Endodermal cell (in vitro differentiated cells): ENCODE measurements around the gene NMB. TPM values are rescaled to one million over a fixed set of nuclear protein-coding genes. Genes with fewer than 3 reads are reported as not detected.
A peak's percentile ranks its signal among the peaks of the same experiment; 100 is the strongest.

Experiments
- DNase-seq: peaks from one replicate; pipeline ENCODE4 v3.0.0-alpha.2; 2017
- H3K27ac ChIP-seq: 2 replicates; pipeline ENCODE4 v1.5.1; 2013; ENCODE audit warnings: mild to moderate bottlenecking, low read depth, low read length, moderate library complexity
- H3K27me3 ChIP-seq: 2 replicates; pipeline ENCODE4 v1.6.1; 2013; ENCODE audit warnings: mild to moderate bottlenecking, low read length, moderate library complexity; ENCODE audit not compliant: insufficient read depth, control insufficient read depth, poor library complexity, severe bottlenecking
- H3K36me3 ChIP-seq: 2 replicates; pipeline ENCODE4 v1.7.0; 2013; ENCODE audit warnings: mild to moderate bottlenecking, low read length, moderate library complexity; ENCODE audit not compliant: control insufficient read depth, insufficient read depth
- H3K4me1 ChIP-seq: one replicate; pipeline ENCODE4 v1.7.0; 2013; ENCODE audit warnings: low read length; ENCODE audit not compliant: control insufficient read depth, insufficient read depth
- H3K4me3 ChIP-seq: 2 replicates; pipeline ENCODE4 v1.5.1; 2013; ENCODE audit warnings: mild to moderate bottlenecking, low read length, moderate library complexity
- H3K9ac ChIP-seq: 2 replicates; pipeline ENCODE4 v1.6.1; 2013; ENCODE audit warnings: mild to moderate bottlenecking, low read length, moderate library complexity; ENCODE audit not compliant: poor library complexity, severe bottlenecking; ENCODE audit errors: extremely low read depth
- H3K9me3 ChIP-seq: 2 replicates; pipeline ENCODE4 v1.6.1; 2013; ENCODE audit warnings: mild to moderate bottlenecking, low read length, moderate library complexity; ENCODE audit not compliant: control insufficient read depth
- H3K27ac Mint-ChIP-seq: 2 replicates; pipeline ENCODE4 v1.8.0; 2020; ENCODE audit warnings: mixed read lengths
- H3K27me3 Mint-ChIP-seq: 2 replicates; pipeline ENCODE4 v1.8.0; 2021; ENCODE audit warnings: mild to moderate bottlenecking, mixed read lengths; ENCODE audit not compliant: insufficient read depth
- H3K36me3 Mint-ChIP-seq: 2 replicates; pipeline ENCODE4 v1.8.0; 2020; ENCODE audit warnings: low read depth, mixed read lengths
- H3K4me1 Mint-ChIP-seq: 2 replicates; pipeline ENCODE4 v1.8.0; 2020; ENCODE audit warnings: mixed read lengths
- H3K4me3 Mint-ChIP-seq: 2 replicates; pipeline ENCODE4 v1.8.0; 2020; ENCODE audit warnings: mild to moderate bottlenecking, moderate library complexity, mixed read lengths
- H3K9me3 Mint-ChIP-seq: 2 replicates; pipeline ENCODE4 v1.8.0; 2020; ENCODE audit warnings: mild to moderate bottlenecking, mixed read lengths
- WGBS, 2 experiments: methylation state at CpG; one replicate each; pipeline versions ENCODE4 v1.1.5 to v1.1.7; 2013; ENCODE audit warnings: missing lambda C conversion rate in 2 of 2, mixed read lengths in 1 of 2; ENCODE audit not compliant: insufficient coverage in 1 of 2, insufficient read length in 1 of 2; 5-methylcytosine and 5-hydroxymethylcytosine counted together
- total RNA-seq, 2 donors: library from RNA; stranded (reverse); fragmentation: NEBNext Ultra II Directional in 1 of 2; extraction: Animal tissue kit (Norgen Biotek cat#: 25700) in 1 of 2; gene quantifications; 2 replicates in 1 of 2; 3 replicates in 1 of 2; pipeline ENCODE4 v1.2.1, GENCODE V29; 2021
- TF ChIP-seq, protein P1 (sequence below): fragments of 200-600 bp; sonication (generic); conservative IDR thresholded peaks from 2 replicates; pipeline ENCODE4 v1.5.0; 2021; ENCODE audit warnings: antibody characterized with exemption, mild to moderate bottlenecking

The NMB gene
- total RNA-seq, 2 donors from 2014 or later = 5.3 to 7.3 TPM

DNA sequence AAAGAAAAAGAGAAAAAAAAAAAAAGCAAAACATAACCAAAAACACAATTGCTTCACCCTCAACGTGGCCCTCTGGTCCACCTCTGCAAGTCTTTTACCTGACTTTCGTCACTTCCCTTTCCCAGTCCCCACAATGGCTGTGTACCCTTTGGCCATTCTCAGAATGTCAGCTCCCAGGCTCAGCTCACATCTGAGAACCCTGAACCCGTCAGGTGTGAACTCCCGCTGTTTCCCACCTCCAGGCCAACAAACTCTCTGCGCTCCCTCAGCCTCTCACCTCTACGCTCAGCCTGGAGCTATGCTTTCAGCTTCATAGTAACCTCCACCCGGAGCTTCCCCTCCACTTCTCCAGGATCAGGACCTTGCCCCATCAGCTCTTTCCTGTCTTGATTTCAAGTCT is 33.6 kb downstream of the NMB start:
- no peak for DNase-seq
- H3K27me3 Mint-ChIP-seq = peaks cover 2% of the 10 kb centered on the region
- Histone ChIP-seq H3K36me3 (peaks cover 38% of the 10 kb centered on the region), H3K27ac (no peak overlapping the region), H3K4me3 (no peak overlapping the region), H3K9ac (no peak overlapping the region), H3K27me3 (no peaks in the 10 kb centered on the region), H3K9me3 (peaks cover 42% of the 10 kb centered on the region), H3K4me1 (no peaks in the 10 kb centered on the region)
- H3K9me3 Mint-ChIP-seq = peaks cover 56% of the 10 kb centered on the region
- H3K4me3 Mint-ChIP-seq = no peak overlapping the region
- peaks cover 63% of the 10 kb centered on the region for H3K36me3 Mint-ChIP-seq
- no peaks in the 10 kb centered on the region for H3K4me1 Mint-ChIP-seq
- WGBS, 2 experiments = 96 to 100% methylated on average over 5 to 6 of the region's 7 CpGs
- H3K27ac Mint-ChIP-seq = no peak overlapping the region
- TF ChIP-seq, protein P1, sequence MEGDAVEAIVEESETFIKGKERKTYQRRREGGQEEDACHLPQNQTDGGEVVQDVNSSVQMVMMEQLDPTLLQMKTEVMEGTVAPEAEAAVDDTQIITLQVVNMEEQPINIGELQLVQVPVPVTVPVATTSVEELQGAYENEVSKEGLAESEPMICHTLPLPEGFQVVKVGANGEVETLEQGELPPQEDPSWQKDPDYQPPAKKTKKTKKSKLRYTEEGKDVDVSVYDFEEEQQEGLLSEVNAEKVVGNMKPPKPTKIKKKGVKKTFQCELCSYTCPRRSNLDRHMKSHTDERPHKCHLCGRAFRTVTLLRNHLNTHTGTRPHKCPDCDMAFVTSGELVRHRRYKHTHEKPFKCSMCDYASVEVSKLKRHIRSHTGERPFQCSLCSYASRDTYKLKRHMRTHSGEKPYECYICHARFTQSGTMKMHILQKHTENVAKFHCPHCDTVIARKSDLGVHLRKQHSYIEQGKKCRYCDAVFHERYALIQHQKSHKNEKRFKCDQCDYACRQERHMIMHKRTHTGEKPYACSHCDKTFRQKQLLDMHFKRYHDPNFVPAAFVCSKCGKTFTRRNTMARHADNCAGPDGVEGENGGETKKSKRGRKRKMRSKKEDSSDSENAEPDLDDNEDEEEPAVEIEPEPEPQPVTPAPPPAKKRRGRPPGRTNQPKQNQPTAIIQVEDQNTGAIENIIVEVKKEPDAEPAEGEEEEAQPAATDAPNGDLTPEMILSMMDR = no peak

DNA sequence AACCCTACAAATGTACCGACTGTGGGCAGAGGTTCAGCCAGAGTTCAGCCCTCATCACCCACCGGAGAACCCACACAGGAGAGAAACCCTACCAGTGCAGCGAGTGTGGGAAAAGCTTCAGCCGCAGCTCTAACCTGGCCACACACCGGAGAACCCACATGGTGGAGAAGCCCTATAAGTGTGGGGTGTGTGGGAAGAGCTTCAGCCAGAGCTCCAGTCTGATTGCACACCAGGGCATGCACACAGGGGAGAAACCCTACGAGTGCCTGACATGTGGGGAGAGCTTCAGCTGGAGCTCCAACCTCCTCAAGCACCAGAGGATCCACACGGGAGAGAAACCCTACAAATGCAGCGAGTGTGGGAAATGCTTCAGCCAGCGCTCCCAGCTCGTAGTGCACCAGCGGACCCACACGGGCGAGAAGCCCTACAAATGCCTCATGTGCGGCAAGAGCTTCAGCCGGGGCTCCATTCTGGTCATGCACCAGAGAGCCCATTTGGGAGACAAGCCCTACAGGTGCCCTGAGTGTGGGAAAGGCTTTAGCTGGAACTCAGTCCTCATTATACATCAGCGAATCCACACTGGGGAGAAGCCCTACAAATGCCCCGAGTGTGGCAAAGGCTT is 36.5 kb downstream of the NMB start:
- H3K4me3 Mint-ChIP-seq = no peak overlapping the region
- H3K27ac Mint-ChIP-seq = no peak overlapping the region
- peaks cover 41% of the 10 kb centered on the region for H3K36me3 ChIP-seq

DNA sequence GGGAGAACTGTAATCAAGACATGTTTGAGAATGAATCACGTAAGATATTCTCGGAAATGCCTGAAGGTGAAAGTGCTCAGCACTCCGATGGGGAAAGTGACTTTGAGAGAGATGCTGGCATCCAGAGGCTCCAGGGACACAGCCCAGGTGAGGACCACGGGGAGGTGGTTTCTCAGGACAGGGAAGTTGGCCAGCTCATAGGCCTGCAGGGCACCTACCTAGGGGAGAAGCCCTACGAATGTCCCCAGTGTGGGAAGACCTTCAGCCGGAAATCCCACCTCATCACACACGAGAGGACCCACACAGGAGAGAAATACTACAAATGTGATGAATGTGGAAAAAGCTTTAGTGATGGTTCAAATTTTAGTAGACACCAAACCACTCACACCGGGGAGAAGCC is 37.4 kb downstream of the NMB start:
- Histone ChIP-seq H3K27ac (no peak overlapping the region), H3K4me3 (no peak overlapping the region), H3K9me3 (peaks cover 43% of the 10 kb centered on the region), H3K9ac (no peak overlapping the region), H3K36me3 (peaks cover 44% of the 10 kb centered on the region), H3K4me1 (no peaks in the 10 kb centered on the region), H3K27me3 (no peaks in the 10 kb centered on the region)
- TF ChIP-seq, protein P1 = no peak
- Mint-ChIP-seq H3K4me1 (no peaks in the 10 kb centered on the region), H3K36me3 (peaks cover 87% of the 10 kb centered on the region), H3K4me3 (no peak overlapping the region), H3K27ac (no peak overlapping the region), H3K27me3 (peaks cover 2% of the 10 kb centered on the region), H3K9me3 (peaks cover 82% of the 10 kb centered on the region)
- no peak for DNase-seq
- 89 to 100% methylated on average over 4 to 8 of the region's 8 CpGs for WGBS, 2 experiments

More for the DNA sequence above, 36.5 kb downstream of the NMB start:
- peaks cover 2% of the 10 kb centered on the region for H3K27me3 Mint-ChIP-seq
- TF ChIP-seq, protein P1 = no peak
- H3K27ac ChIP-seq = no peak overlapping the region
- H3K4me1 ChIP-seq = no peaks in the 10 kb centered on the region
- DNase-seq = no peak
- no peaks in the 10 kb centered on the region for H3K4me1 Mint-ChIP-seq
- peaks cover 80% of the 10 kb centered on the region for H3K9me3 Mint-ChIP-seq
- peaks cover 43% of the 10 kb centered on the region for H3K9me3 ChIP-seq
- WGBS, 2 experiments = 96 to 98% methylated on average over 14 to 17 of the region's 17 CpGs
- no peak overlapping the region for H3K9ac ChIP-seq
- peaks cover 86% of the 10 kb centered on the region for H3K36me3 Mint-ChIP-seq
- H3K4me3 ChIP-seq = peak overlapping the region; percentile 56
- no peaks in the 10 kb centered on the region for H3K27me3 ChIP-seq
